Panc1 (cell line): ENCODE results near the gene FARS2. TPM values are rescaled to one million over a fixed set of nuclear protein-coding genes. Genes with fewer than 3 reads are reported as not detected.

Experiments
- ATAC-seq: fragments of 200-7000 bp; cut with Tn5 transposase; 2 replicates; pipeline ENCODE4 v1.9.1; 2020; ENCODE audit warnings: mild to moderate bottlenecking, moderate library complexity
- BruUV-seq: library from RNA; stranded (reverse); fragments of 400-500 nt; replicated peaks from 2 replicates; lab custom pipeline; 2021; lab: Mats Ljungman, UMichigan
- CTCF ChIA-PET: fragments of 300-600 bp; sonication (Branson Sonifier 250); formaldehyde crosslinking; loops from one replicate; lab custom pipeline; 2022; ENCODE audit warnings: antibody characterized with exemption; lab: Charles Lee
- POLR2A ChIA-PET: fragments of 300-600 bp; sonication (Branson Sonifier 250); formaldehyde crosslinking; loops from one replicate; lab custom pipeline; 2022; ENCODE audit warnings: antibody characterized with exemption; lab: Charles Lee
- DNase-seq: peaks from one replicate; pipeline ENCODE4 v3.0.0-alpha.2; 2010; ENCODE audit warnings: low read depth, low spot score
- H3K27ac ChIP-seq: 2 replicates; pipeline ENCODE4 v1.5.1; 2011; ENCODE audit warnings: mild to moderate bottlenecking, low read length, inconsistent platforms
- H3K27me3 ChIP-seq: fragments of 200-500 bp; sonication (Bioruptor generic); 2 replicates; pipeline ENCODE4 v1.6.0; 2014; ENCODE audit warnings: low read length, inconsistent platforms; ENCODE audit not compliant: control insufficient read depth, insufficient read depth
- H3K36me3 ChIP-seq: fragments of 200-500 bp; sonication (Bioruptor generic); 2 replicates; pipeline ENCODE4 v1.5.1; 2014; ENCODE audit warnings: inconsistent platforms, mild to moderate bottlenecking, low read length, moderate library complexity; ENCODE audit not compliant: control insufficient read depth, insufficient read depth
- H3K4me1 ChIP-seq: 2 replicates; pipeline ENCODE4 v1.5.1; 2011; ENCODE audit warnings: inconsistent platforms, mild to moderate bottlenecking, low read length, moderate library complexity; ENCODE audit not compliant: control insufficient read depth, insufficient read depth
- H3K4me3 ChIP-seq, 2 experiments: 2 replicates each; pipeline ENCODE4 v1.5.1; 2011 to 2012; ENCODE audit warnings: low read depth in 2 of 2, low read length in 2 of 2, mild to moderate bottlenecking in 2 of 2, inconsistent platforms in 1 of 2, moderate library complexity in 1 of 2
- H3K9me3 ChIP-seq: fragments of 200-500 bp; sonication (Bioruptor generic); 2 replicates; pipeline ENCODE4 v1.5.1; 2014; ENCODE audit warnings: low read depth, mild to moderate bottlenecking, inconsistent platforms, low read length, moderate library complexity; ENCODE audit not compliant: control insufficient read depth, insufficient read depth
- CTCF ChIP-seq: fragments of 450-650 bp; IDR thresholded peaks from 2 replicates; pipeline ENCODE4 v1.5.1; 2017; ENCODE audit warnings: mild to moderate bottlenecking
- POLR2AphosphoS5 ChIP-seq: IDR thresholded peaks from 2 replicates; pipeline ENCODE4 v1.6.1; 2012; ENCODE audit warnings: mild to moderate bottlenecking, low read depth, low read length, moderate library complexity
- REST ChIP-seq, 2 experiments: IDR thresholded peaks; 2 replicates each; pipeline ENCODE4 v1.6.1; 2011 to 2012; ENCODE audit warnings: low read depth in 2 of 2, control low read depth in 1 of 2, low read length in 1 of 2, mild to moderate bottlenecking in 1 of 2, moderate library complexity in 1 of 2; ENCODE audit not compliant: insufficient read depth in 1 of 2
- SIN3A ChIP-seq: IDR thresholded peaks from 2 replicates; pipeline ENCODE4 v1.6.1; 2012; ENCODE audit warnings: low read depth, mild to moderate bottlenecking, low read length, moderate library complexity, borderline replicate concordance; ENCODE audit not compliant: insufficient read depth
- TCF7L2 ChIP-seq: IDR thresholded peaks from 2 replicates; pipeline ENCODE4 v1.6.1; 2011; ENCODE audit warnings: mild to moderate bottlenecking, low read depth, low read length, inconsistent platforms
- in situ Hi-C: cut with HindIII; loops from 2 replicates; pipeline ENCODE4 v1.10.0; 2016; ENCODE audit warnings: low sequenced_read_pairs, low pct_unique_long_range_greater_than_20kb
- intact Hi-C: fragments of 100-400 bp; cut with micrococcal nuclease; formaldehyde crosslinking; loops from one replicate; pipeline ENCODE4 v1.10.0; 2022; ENCODE audit not compliant: unreplicated experiment
- total RNA-seq: library from RNA; stranded (reverse); gene quantifications from one replicate; pipeline ENCODE4 v1.2.1, GENCODE V29; 2021; ENCODE audit not compliant: unreplicated experiment

Gene FARS2
- total RNA-seq, 1 experiment from 2014 or later, result 12.8 TPM

- Histone ChIP-seq H3K9me3 (no peaks in the 10 kb centered on the region), H3K4me1 (no peaks in the 10 kb centered on the region), H3K27ac (no peak overlapping the region), H3K27me3 (no peaks in the 10 kb centered on the region), H3K4me3 (no peak overlapping the region), H3K36me3 (no peaks in the 10 kb centered on the region)
- TF ChIP-seq REST (IDR thresholded peaks at IDR 0.05; ENCODE audit: insufficient read depth in 1 of 2, low read depth in 2 of 2, low read length in 1 of 2), result no peak
- no peak for TF ChIP-seq POLR2AphosphoS5
- TF ChIP-seq SIN3A, result no peak
- ChIA-PET CTCF (no interaction called here), POLR2A (no interaction called here)
- ATAC-seq (no peak), DNase-seq (no peak)
- intact Hi-C loops (no loop called here), in situ Hi-C loops (no loop called here)
- BruUV-seq, result no TSS peak
These were observed 16.7 kb downstream of the FARS2 start for GRCh38 chr6:5278047-5278446.

- H3K36me3 ChIP-seq, result no peaks in the 10 kb centered on the region
- in situ Hi-C loops (no loop called here), intact Hi-C loops (no loop called here)
- no peak overlapping the region for H3K27ac ChIP-seq
- no peak for ATAC-seq
- TF ChIP-seq POLR2AphosphoS5, result no peak
- no peak for TF ChIP-seq REST (IDR thresholded peaks at IDR 0.05; ENCODE audit: insufficient read depth in 1 of 2, low read depth in 2 of 2, low read length in 1 of 2)
- no peak for TF ChIP-seq CTCF
- no peak for TF ChIP-seq TCF7L2
- no peak for TF ChIP-seq SIN3A
- CTCF ChIA-PET, result no interaction called here
- POLR2A ChIA-PET, result no interaction called here
- no peaks in the 10 kb centered on the region for H3K4me1 ChIP-seq
- no peak overlapping the region for H3K4me3 ChIP-seq
- no peaks in the 10 kb centered on the region for H3K27me3 ChIP-seq
- no peaks in the 10 kb centered on the region for H3K9me3 ChIP-seq
- BruUV-seq, result no TSS peak
- DNase-seq, result no peak
These were observed 17.3 kb downstream of the FARS2 start for GRCh38 chr6:5278565-5279120.
